ENCODE measurements around the gene SEZ6.

- TF ChIP-seq GATA2 (IDR thresholded peaks at IDR 0.05; ENCODE audit: low read depth, low read length) = no peak
- no peak for TF ChIP-seq GATA3 (IDR thresholded peaks at IDR 0.05; ENCODE audit: low read depth, low read length)
These were observed 88.4 kb downstream of the SEZ6 start for GRCh38 chr17:28917465-28917864.

Measured in SH-SY5Y (cell line).